RPMI7951 (cell line): Measurements from ENCODE around the gene GEMIN8. TPM values are rescaled to one million over a fixed set of nuclear protein-coding genes. Genes with fewer than 3 reads are reported as not detected.

ENCODE experiments used
- DNase-seq: peaks from one replicate; pipeline ENCODE4 v3.0.0-alpha.2; 2012; ENCODE audit warnings: low read depth
- total RNA-seq: library from RNA; depleted of rRNA; stranded (reverse); fragments of >200 nt; shearing (Covaris generic); gene quantifications from 2 replicates; pipeline ENCODE4 v1.2.3, GENCODE V29; 2014

GEMIN8 gene
- total RNA-seq, 1 experiment from 2014 or later = 18.5 TPM

DNA sequence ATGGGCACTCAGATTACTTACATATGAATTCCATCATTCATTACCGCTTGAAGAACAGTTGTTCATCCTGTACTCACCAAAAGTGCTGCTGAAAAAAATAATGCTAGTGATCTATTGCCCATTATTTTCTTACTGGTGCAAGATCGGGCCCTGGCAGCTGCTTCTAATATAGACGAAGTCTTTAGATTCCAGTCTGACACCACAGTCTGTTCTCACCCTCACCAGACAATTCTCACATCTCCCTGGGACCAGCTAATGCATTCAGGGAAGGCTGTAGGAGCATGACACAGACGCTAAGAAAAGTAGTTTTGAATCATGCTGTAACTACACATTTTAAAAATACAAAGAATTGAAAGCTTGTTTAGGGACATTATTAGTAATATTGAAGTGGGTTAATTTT is 13.8 kb downstream of the GEMIN8 start:
- DNase-seq = no peak

DNA sequence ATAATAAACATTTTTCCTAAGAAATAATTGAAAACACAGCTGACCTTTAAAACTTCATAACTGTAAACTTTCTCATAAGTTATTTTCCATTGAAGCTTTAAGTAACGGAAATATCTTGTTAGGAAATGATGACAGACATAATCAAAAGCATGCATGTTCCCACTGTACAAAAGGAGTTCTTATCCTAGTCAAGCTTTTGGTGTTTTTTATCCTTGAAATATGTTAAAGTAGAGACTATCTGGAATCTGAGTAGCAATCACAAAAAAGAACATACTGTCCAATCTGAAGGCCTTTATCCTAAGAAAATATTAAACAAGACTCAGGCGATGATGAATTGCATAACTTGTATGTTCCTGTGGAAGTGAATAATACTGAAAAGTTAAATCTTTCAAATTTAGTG is 14.4 kb downstream of the GEMIN8 start:
- DNase-seq = no peak

DNA sequence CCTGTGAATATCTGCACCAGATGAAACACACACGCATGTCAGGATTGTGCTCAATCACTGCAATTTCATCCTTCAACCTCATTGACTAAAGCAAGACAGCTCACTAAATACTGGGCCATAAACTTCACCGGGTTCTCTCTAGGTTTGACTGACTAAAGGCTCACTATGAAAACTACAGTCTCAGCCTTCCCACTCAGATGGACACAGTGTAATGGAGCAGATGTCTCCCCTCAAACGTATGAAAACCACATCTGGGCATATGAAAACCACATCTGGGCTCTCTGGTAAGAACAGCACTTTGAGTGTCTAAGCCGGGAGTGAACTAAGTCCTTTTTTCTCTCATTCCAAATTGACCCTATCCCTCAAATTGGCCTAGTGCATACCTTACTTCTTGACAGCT is 15.2 kb downstream of the GEMIN8 start:
- no peak for DNase-seq

DNA sequence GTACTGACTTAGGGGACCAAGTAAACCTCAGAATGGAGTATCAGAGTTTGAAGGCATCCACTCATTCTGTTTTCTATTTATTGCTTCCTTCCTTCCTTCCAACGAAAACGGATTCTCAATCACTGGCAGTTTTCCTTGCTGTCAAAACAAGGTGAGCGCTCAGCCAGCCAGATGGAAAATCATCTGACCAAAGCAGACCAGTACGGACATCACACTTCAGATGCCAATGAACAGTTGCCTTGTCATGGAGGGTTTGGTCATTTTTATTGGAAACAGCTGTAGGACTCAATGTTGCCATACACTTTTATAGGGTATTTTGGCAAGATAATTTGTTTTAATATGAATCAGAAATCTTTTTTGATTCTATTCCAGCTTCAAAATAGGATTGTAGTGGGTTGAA is 16.6 kb downstream of the GEMIN8 start:
- DNase-seq = no peak

DNA sequence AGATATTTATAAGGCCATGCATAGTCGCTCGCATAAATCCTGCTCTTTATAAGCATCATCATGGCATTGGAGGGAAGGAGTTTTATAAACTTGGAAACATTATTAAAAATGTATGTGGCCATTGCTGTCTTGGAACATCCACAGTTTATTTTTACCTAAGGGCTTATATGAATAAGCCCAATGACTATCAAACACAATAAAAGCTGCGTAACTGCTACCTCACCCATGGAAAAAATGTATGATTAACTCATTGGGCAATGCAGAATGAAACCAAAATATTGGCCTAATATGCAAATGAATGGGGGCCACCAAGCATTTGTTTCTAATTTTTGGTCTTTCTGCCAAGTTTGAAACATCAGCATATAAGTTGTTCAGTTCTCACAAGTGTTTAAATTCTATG is 19.1 kb downstream of the GEMIN8 start:
- no peak for DNase-seq

DNA sequence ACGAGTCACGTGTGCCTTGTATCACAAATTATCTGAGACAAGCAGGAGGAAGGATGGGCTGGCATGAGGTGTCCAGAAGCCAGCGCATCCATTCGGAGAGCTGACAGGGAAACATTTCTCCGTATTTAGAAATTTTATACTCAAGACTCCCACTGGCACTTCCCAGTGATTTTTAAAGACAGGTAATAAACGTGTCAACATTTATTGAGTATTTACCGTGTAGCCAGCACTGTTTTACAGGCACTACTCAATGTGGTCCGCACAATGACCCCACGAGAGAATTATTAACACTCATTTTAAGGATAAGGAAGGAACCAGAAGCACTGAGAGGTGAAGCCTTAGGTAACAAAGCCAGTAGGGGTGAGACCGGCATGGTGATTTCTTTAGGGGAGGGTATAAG is 23.2 kb downstream of the GEMIN8 start:
- DNase-seq = no peak

DNA sequence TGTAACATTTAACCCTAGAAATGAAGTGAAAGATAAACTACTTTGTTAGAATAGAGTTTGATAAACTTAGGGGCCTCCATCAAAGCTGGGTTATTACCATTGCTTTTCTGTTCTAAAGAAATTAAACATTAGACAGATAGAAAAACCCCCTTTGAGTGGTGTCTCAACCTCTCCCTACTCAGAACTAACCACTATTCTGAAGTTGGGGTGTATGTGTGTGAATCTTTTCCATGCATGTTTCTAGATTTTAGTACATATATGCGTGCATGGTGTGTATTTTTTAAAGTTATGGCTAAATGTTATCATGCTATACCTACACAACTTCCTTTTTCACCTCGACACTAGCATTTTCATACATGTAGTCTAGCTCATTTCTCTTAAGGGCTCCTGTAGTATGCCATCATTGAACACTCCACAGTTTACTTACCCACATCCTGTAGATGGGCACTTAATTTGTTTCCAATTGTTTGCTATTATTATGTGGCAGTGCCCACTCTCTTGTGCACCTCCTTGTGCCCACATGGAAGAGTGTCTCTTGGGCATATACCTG is 25.7 kb downstream of the GEMIN8 start:
- no peak for DNase-seq

DNA sequence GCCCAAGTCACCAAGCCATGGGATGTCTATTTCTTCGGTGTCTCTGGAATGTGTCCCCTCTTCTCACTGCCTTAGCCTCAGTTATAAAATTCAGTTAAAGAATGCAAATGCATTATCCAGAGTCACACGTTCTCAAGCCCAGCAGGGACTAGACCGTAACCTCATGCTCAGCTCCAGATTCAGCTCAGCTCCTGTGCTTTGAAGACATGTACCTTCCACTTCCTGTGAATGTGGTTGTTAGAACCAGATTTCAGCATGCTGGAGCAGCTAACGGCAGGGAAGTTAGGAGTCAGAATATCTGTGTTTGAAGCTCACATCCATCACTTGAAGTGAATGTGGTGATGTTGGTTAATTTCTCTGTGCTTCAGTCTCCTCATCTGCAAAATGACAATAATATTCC is 26.7 kb downstream of the GEMIN8 start:
- DNase-seq = no peak

DNA sequence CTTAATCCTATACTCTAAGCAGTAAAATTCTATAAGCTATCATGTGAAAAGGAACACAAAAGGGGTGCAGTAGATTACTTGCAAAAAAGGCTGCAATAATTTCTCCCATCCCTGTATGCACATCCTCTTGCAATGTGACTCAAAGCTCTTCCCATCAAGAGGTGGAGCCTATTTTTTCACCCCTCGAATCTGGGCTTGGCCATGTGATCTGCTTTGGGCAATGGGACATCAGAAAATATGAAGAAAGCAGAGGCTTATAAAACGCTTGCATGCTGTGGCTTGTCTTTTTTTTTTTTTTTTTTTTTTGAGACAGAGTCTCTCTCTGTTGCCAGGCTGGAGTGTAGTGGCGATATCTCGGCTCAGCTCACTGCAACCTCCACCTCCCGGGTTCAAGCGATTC is 33.0 kb downstream of the GEMIN8 start:
- DNase-seq = no peak

DNA sequence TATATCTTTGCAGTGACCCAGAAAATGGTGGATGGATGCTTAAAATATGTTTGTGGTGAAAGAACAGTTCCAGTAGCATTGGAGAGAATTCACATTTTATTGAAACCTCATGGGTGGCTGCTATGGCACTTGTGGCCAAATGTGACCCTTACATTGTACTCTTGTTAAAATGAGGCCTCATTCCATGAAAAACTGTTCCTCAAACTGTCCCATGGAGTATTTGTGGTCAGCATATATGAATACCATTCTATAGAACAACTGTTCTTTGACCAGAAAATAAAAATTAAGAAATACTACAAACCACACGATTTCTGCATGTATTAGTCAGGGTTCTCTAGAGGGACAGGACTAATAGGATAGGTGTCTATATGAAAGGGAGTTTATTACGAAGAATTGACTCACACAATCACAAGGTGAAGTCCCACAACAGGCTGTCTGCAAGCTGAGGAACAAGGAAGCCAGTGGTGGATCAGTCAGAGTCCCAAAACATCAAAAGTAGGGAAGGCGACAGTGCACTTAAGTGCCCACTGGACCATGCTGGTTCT is 35.1 kb downstream of the GEMIN8 start:
- no peak for DNase-seq

DNA sequence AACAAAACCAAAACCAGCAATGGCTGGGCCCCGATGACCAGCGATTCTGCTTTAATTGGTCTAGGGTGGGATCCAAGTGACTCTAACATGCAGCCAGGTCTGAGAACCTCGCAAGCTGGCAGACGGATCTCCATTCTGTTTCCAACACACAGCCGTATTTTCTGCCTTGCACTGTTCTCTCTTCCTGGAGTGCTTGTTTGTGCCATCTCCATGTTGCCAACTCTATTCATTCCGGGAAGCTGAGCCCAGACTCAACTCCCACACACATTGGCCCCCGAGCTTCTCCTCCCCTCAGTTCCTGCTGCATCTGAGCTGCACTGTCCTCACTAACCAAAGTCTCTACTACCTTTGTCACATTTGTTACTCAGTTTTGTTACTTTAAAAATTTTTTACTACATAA is 35.6 kb downstream of the GEMIN8 start:
- no peak for DNase-seq

DNA sequence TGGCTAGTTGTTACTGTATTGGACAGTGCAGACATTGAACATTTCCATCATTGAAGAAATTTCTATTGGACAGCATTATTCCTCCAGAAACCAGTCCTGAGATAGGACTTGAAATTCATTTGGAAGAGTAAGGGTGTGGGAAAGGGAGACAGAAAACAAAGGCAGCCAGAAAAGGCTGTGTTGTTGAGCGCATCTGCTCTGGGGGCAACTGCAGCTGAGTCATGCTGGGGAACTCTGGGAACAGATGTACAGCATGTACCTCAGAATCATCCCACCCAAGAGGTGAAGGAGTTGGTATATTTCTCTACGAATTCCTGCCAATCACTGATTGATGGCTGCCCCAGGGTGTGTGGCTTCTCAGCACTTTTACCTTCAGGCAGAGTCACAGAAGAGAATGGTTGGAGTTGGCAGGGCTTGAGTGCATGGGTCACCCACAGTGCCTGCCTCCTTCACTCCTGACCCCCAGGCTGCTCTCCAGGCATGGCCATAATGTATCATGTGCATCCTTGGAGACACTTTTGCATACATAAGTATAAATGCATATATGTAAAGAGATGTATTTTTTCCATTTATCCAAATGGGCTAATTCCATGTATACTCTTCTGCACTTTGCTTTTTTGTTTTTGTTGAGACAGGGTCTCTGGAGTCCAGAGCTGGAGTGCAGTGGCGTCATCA is 39.4 kb downstream of the GEMIN8 start:
- no peak for DNase-seq

DNA sequence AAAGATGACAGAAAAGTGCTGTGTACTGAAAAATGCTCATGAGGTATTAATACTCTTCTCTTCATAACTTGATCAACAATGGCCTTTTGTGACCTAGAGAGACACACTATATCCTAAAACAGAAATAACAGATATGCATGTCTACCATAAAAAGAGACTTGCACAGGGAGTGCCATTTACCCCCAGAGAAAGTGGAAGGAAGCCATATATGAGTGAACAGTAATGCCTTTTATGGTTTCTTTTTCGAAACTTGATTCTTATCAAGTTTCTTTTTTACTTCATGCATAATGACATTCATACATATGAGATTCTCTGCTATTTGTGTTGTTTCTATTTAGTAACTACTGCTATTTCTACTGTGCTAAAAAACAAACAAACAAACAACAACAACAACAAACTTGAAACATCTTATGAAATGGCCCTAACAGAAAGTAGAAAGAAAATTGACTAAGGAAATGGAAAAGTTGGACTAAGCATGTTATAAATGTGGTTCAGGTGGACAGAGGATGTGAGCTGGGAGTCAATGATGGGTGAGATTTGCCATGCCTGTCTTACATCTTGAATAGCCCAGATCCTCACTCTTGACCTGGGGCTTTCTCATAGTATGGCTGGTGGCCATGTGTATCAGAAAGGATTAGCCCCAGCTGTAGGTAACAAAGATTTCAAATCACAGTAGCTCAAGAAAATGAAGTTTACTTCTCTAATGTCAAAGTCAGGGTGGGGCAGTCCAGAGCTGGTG is 43.8 kb downstream of the GEMIN8 start:
- DNase-seq = no peak

DNA sequence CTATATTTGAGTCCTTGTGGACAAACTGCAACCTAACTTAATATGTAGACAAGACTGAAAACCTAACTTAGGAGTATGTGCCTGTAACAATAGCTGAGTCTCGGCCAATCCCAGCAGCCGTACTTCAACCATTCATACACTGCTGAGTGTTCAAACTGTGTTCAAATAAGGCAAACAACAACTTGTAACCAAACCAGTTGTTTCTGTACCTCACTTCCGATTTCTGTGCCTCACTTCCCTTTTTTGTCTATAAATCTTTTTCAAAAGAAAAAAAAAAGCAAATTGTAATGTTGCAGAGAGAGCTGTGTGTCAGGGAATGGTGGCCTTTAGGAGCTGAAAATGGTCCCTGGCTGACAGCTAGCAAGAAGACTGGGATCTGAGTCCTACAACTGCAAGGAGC is 46.0 kb downstream of the GEMIN8 start:
- no peak for DNase-seq

DNA sequence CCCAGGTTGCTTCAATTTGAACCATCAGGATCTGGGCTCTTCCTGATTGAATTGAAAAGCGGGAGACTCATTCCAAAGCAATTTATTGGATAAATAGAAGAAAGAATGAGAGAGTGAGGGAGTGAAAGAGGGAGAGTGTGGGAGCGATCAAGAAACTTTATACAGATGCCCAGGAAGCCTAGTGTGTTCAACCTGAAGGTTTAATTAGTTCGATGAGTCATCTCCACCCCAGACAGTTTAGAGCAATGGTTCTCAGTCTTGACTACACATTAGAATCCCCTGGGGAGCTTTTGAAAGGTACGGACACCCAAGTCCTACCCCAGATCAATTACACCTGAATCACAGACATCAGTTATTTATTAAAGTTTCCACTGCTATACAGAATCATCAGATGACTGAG is 61.5 kb downstream of the GEMIN8 start:
- peak; percentile 1 for DNase-seq

DNA sequence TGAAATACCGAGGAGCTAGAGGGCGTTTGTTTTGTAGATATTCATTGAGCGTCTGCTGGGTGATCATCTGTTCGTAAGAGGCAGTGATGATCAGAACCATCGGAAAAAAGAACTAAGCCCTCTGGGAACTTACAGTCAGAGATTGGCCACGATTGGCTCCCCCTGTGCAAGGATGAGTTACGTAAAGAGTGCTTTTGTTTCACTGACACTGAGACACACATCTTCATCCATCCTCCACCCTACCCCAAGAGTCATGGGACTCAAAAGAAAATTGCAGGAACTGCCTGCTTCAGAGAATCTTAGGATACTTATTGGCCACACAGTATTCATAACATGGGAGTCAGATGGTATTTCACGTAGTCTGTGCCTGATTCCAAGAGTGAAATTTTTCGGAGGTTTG is 62.1 kb downstream of the GEMIN8 start:
- no peak for DNase-seq

DNA sequence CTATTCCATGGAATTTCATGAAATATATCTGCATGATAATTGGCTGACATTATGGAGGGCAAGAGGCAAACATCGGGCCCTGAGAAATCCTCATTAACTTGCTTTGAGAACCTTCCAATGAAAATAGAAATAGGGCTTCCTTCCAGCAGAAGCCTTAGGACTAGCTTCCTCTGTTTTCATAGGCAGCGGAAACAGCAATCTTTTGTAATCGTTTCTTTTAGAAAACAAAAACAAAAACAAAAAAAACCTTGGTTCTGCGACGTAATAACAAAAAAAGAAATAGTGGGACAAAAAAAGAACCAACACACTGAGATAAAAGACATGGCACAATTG is 62.9 kb downstream of the GEMIN8 start:
- no peak for DNase-seq

DNA sequence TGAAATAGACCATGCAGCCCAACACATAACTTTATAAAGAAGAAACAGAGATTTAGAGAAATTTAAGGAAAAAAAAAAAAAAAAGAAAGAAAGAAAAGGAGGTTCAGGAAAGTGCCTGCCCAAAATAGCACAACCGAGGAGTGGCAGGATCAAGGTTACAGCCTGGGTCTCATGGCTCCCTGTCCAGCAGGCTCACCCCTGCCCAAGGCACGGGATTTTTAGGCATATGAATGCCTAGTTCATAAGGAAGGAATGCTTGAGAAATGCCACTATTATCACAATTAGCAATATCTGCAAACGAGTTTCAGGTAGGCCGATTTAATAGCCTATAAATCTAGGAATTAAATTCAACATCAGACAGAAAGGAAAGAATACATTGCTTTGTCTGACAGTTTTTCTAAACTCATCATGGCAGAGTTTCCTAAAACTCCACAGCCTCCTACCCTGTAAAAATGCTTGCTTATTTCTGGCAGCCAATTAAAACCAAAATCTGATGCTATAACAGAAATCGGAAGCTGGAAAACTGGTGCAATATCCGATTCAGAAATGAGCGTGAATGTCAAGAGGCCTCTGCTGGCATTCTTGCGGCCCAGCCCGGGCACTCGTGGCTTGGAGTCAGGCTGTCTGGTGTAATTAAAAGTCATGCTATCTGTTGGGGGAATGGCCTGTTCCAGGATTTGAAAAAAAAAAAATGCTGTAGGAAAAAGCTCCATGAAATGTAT is 63.5 kb downstream of the GEMIN8 start:
- peak; percentile 9 for DNase-seq

DNA sequence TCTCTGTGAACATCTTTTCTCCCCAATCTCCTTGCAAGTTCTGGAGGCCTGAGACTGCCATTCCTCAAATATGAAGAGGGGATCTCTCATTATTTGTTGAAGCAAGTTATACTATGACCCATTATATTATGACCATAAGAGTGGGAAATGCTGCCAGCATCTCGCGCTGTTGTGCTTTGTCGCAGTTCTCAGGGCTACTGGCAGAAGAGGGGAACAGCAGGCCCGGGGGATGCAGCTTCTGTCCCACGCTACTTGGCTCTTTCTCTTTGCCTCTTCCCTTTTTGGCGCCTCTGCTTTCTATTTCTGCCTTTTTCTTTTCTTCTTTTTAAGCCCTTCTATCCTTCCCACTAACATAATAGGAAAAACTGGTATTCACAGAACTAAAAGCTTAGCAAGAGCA is 64.2 kb downstream of the GEMIN8 start:
- DNase-seq = no peak

DNA sequence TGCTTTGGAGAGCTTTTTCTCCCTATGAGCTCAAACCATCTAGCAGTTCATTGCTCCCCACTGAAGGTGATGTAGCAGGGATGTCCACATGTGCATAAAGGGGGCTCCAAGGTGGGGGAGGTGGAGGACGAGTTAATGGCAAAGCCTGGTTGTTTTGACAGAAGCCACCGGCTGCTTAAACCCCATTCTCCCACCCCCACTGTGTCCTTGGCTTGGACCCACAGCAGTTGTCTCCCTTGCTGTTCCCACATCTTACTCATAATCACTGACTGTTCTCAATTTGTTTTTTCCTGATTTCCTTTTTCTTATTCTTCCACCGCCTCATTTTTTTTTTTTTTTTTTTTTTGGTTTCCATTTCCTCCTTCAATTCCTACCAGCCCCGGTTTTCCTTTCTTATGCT is 72.7 kb downstream of the GEMIN8 start:
- no peak for DNase-seq
